Activated T-cell treated with anti-CD3 and anti-CD28 coated beads for 24 hours (primary cell): ENCODE results near the gene EOLA1.
"Not testable (repeated sequence)": the region's sequence is repeated elsewhere in the genome, so short reads cannot be mapped to it uniquely, and the experiment has no call there.

Experiments
- DNase-seq: peaks from one replicate; pipeline ENCODE4 v3.0.0-alpha.2; 2020; ENCODE audit warnings: low read depth

EOLA1 gene

DNA sequence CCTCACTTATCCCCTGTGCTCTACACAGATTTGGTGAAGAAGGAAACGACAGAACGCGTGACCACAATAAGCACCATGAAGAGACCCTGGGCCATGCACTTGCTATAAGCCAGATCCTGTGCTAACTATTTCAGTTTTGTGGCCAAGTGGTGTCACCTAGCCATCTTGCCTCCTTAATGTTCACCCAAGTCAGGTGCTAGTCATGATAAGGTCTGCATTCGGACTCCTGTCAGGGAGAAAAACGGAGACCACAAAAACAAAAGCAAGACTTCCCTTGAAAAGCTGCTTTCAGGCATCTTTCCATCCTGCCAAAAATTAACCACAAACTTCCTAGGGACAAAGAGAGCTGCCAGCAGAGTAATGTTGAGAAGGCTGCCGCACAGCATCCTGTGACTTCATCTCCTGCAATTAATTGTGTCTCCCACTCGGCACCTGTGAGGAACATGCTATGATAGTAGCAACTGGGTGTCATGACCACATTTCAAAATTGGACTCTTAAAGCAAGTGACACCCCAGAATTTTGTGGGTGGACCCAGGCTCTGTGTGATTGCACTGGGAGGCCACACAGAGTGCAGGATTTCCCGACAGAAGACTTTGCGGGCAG lies 26.9 kb upstream of the EOLA1 start:
- no peak for DNase-seq

DNA sequence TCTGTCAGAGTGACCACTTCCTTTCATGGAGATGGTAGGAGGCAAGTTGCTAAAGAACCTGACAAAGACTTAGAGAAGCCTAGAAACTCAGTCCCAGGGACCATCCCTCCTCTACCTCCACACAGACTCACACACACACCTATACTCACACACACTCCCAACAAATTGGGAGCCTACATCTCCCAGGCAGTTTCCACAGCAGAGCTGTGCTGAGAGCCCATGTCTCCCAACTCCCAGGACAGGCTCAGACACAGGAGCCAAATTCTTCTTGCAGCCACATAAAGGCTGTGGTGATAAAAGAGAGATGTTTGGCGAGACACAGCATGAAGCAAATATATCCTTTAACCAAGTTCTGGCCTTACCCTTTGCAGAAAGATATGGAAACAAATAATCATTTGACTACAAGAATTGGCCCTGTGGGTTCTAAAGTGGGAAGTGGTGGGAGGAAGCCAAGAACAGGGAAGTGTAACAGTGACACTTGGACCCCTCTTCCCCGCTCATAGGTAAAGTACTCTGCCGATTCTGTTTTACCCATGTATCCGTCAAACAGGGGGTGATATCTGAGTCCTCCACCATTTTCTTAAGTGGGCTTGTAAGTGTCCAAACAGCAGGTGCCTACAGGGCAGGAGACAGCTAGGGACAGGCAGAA lies 24.7 kb upstream of the EOLA1 start:
- DNase-seq: no peak

DNA sequence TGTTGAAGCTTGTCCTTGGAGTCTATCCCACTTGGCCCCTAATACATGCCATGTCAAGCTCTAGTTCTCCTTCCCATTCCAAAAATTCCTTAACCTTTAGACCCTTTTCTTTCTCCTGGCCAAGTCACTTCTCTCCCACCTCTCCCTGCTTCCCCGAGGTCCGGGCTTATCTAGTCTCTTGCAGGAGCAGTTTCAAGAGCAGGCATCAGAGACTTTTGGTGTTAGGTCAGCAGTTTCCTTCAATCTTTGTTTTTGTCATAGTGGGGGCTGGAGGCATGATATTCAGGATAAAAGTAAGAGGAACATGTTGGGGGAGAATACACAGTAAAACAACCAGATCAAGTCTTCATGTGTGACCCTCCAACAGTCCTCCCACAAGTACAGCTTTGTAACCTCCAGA lies 24.2 kb upstream of the EOLA1 start:
- DNase-seq: no peak

DNA sequence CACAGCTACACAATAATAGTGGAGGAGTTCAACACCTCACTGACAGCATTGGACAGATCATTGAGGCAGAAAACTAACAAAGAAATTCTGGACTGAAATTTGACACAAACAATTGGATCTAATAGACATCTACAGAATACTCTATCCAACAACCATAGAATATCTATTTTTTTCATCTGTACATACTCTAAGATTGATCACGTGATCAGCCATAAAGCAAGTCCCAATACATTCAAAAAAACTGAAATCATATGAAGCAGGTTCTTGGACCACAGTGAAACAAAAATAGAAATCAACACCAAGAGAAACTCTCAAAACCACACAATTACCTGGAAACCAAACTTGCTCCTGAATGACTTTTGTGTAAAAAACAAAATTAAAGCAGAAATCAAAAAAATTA lies 23.5 kb upstream of the EOLA1 start:
- no peak for DNase-seq

DNA sequence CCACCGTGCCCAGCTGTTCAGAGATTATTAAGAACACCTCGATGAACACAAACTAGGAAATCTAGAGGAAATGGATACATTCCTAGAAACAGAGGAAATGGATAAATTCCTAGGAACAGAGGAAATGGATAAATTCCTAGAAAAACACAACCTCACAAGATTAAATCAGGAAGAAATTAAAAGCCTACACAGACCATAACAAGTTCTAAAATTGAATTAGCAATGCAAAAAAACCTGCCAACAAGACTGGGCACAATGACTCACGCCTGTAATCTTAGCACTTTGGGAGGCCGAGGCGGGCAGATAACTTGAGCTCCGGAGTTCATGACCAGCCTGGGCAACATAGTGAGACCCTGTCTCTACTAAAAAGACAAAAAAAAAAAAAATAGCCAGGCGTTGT lies 22.6 kb upstream of the EOLA1 start:
- no peak for DNase-seq

DNA sequence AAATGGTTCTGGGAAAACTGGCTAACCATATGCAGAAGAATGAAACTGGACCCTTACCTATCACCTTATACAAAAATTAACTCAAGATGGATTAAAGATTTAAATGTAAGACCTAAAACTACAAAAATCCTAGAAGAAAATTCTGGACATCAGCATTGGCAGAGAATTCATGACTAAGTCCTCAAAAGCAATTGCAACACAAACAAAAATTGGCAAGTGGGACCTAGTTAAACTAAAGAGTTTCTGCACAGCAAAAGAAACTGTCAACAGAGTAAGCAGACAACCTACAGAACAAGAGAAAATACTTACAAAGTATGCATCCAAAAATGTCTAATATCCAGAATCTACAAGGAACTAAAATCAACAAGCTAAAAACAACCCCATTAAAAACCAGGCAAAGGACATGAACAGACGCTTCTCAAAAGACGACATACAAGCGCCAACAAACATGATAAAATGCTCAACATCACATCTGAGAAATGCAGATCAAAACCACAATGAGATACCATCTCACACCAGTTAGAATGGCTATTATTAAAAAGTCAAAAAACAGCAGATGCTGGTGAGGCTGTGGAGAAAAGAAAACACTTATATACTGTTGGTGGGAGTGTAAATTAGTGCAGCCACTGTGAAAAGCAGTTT lies 20.1 kb upstream of the EOLA1 start:
- DNase-seq: not testable (repeated sequence)

DNA sequence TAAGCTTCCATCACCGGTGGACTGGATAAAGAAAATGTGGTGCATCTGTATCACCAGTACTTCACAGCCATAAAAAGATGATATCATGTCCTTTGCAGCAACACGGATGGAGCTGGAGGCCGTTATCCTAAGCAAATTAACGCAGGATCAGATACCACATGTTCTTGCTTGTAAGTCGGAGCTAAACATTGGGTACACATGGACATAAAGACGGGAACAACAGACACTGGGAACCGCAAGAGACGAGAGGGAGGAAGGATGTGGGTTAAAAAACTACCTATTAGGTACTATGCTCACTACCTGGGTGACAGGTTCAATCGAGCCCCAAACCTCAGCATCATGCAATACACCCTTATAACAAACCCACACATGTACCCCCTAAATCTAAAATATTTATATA lies 19.4 kb upstream of the EOLA1 start:
- DNase-seq: no peak

DNA sequence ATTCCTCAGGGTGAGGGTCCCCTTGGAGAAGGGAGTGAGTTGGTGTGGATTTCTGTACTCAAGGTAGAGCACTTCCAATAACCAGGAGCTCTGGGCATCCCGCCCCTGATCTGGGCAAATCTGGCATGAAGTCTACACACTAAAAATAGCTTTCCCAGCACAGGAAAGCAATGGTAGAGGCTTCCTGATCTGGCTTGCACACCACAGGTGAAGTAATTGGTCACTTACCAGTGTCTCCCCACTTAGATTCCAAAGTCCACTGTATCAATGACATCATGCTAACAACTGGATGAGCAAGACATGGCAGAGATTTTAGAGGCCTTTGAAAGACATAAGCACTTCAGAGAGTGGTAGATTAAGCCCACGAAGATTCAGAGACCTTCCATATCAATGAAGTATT lies 17.9 kb upstream of the EOLA1 start:
- DNase-seq: no peak

DNA sequence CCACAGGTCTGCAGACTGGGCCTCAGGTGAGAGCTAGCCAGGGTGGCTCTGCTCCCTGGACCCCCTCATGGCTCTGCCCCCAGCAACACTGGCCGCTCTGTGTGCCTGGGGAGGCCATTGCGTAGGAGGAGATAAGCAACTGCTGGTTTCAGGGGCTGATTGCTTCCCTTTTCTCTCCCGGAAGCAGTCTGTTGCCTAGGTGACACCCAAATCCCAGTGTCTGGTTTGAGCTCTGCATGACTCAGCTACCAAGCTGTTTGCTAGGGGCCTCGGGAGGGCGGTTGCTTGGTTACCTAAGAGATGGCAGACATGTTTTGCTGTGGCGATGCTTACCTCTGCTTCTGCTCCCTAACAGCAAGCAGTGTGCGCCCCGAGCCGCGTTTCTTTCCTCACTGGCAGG lies 15.4 kb upstream of the EOLA1 start:
- DNase-seq: peak; percentile 45

DNA sequence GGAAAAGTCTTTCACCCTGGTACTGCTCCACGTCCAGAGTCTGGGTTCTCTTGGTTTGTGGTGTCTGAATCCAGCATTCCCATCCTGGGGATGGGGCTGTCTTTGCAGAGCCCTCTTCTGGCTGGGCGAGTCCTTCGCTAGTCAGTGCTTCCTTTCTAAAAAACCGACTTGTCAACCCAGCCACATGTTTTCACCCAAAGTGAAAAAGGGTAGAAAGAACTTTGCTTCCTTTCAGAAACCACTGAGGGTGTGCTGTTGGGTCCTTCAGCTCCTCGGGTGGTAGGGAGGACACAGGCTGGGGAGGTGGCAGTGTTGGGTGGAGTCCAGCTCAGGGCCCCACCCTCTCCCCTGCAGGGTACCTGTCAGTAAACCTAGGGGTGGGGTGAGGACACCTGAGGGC lies 14.9 kb upstream of the EOLA1 start:
- not testable (repeated sequence) for DNase-seq

DNA sequence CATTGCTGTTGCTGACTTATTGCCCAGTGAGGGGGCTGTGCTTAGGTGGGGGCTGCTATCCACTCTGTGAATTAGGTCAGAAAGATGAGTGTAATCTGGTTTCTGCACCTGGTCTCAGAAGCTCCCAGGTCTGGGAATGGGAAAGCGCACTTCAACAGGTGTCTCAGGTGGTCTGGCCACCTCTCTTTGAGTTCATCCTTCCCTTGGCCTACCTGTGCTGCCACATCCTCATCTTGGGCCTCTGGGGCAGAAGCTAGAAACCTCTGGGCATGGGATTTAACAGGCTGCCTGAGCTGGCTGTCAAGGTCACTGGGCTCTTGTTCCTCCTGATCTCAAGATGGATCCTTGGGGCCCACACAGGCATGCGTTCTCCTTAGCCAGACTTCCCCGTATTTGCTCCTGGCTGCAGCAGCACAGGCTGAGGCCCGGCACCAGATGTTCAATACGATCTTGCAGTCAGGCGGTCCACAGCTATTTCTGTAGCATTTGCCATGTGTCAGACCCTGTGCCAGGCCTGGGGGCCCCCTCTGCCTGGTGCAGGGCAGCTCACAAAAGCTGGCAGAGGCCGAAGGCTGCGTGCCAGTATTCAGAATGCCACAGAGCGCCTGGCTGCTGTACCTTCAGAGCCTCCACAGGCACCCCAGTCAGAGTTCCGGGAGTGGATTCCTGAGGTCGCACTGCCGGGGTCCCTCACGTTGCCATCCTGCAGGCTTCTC lies 14.3 kb upstream of the EOLA1 start:
- not testable (repeated sequence) for DNase-seq

DNA sequence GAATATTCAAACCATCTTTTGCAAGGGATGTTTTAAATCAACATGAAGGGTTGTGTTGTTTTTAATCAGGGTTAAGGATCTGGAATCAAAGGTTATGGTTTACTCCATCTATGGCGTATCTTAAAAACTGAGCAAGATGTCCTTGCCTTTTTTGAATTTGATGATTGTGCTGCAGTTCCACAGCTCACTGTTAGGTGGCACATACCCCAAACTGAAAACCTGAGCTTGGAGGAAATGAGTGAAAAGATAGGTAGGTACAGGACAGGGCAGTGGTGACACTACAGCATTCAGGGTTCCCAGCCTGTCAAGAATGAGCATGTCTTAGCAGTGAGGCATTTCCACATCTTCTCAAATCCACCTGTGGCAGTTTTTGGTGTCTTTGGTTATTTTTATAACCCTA lies 13.1 kb upstream of the EOLA1 start:
- no peak for DNase-seq

DNA sequence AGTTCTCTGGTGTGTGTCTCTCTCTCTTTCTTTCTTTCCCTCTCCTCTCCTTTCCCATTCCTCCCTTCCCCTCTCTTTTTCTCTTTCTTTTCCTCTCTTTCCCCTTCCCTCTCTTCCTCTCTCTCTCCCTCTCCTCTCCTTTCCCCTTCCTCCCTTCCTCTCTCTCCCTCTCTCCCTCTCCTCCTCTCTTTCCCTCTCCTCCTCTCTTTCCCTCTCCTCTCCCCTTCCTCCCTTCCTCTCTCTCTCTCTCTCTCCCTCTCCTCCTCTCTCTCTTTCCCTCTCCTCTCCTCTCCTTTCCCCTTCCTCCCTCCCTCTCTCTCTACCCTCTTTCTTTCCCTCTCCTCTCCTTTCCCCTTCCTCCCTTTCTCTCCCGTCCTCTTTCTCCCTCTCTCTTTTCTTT lies 12.4 kb upstream of the EOLA1 start:
- DNase-seq: no peak

DNA sequence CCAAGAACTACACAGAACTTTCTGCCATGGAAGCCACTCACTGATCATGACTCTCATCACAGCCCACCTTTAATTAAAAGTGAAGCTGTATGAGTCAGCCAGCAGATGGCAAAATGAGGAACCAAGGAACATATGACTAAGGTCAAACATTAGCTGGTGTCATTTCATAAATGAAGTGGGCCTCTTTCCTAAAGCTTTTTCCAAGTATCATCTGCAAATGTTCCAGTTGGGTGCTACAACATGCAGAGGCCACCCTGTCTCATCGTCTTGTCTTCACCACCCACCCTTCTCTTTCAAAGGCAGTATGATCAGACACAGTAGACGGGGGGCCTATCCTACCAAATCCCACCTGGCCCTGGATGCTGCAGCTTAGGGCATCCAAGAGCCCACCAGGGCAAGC lies 9.2 kb upstream of the EOLA1 start:
- no peak for DNase-seq

DNA sequence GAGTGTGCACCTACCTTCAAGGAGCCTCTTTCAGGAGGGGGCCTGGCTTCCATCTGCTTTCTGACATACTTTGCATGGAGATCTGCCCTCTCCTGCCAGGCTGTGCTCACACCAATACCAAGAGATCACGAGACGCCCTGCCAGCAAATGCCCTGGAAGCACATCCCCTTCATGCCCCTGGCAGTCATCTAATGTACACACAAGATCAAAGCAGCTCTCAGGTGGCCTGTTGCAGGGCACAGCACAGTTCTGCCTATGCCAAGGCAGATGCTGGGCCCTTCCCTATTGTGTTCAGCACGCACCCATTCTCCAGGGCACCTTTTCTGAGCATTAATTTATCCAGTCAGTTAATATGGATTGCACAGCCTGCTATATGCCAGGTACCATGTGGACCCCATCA lies 7.9 kb upstream of the EOLA1 start:
- DNase-seq: not testable (repeated sequence)

DNA sequence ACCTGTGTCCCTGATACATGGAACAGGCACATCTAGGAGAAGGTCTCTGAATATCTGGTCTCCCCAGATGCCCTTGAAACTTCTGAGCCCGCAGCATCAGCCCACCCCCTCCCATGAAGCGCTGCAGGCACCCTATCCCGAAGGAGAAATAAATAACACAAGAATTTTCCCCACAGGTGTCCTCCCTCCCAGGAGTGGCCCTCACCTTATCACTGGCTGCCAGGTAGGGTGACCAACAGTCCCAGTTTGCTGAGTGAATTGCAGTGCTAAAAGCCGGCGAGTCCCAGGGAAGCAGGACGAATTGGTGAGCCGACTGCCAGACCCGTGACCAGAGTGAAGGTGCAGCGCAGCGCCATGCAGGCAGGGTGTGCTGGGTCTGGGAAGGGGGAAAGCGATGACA lies 6.8 kb upstream of the EOLA1 start:
- DNase-seq: not testable (repeated sequence)

DNA sequence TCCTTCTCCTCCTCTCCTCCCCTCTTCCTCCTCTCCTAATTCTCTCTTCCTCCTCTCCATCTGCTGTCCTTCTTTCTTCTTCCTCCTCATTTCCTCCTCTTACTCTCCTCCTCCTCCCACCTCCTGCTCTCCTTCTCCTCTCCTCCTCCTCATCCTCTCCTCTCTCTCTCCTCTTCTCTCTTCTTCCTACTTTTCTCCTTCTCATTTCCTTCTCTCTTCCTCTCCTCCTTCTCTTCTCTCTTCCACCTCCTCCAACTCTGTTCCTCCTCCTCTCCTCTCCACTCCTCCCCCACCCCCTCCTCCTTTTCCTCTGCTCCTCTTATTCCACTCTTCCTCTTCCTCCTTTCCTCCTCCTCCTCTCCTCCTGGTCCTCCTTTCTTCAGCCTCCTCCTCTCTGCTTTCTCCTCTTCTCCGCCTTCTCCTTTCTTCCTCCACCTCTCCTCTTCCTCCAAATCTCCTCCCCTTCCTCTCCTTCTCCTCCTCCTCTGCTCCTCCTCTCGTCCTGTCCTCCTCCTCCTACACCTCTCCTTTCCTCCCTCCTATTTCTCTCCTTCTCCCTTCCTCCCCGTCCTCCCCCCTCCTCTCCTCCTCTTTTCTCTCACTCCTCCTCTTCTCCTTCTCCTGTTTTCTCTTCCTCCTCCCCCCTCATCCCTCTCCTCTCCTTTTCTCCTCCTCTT lies 5.7 kb upstream of the EOLA1 start:
- not testable (repeated sequence) for DNase-seq

DNA sequence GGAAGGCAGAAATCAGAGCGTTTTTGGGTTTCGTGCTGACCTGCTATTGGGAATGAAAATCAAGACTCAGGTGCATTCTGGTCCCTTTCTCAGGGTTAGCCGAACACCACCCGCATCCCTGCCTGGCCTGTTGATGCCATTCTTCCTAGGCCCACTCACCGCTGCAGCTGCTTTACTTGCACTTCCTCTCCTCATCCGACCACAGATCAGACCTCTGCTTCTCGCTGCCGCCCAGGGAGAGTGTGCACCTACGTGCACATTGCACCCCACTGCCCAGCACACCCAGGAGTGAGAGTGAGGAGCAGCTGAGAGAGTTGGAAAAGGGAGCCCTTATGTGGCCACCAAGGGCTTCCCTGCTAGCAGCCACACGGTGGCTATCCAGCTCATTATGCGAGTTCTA lies 3.3 kb upstream of the EOLA1 start:
- not testable (repeated sequence) for DNase-seq

DNA sequence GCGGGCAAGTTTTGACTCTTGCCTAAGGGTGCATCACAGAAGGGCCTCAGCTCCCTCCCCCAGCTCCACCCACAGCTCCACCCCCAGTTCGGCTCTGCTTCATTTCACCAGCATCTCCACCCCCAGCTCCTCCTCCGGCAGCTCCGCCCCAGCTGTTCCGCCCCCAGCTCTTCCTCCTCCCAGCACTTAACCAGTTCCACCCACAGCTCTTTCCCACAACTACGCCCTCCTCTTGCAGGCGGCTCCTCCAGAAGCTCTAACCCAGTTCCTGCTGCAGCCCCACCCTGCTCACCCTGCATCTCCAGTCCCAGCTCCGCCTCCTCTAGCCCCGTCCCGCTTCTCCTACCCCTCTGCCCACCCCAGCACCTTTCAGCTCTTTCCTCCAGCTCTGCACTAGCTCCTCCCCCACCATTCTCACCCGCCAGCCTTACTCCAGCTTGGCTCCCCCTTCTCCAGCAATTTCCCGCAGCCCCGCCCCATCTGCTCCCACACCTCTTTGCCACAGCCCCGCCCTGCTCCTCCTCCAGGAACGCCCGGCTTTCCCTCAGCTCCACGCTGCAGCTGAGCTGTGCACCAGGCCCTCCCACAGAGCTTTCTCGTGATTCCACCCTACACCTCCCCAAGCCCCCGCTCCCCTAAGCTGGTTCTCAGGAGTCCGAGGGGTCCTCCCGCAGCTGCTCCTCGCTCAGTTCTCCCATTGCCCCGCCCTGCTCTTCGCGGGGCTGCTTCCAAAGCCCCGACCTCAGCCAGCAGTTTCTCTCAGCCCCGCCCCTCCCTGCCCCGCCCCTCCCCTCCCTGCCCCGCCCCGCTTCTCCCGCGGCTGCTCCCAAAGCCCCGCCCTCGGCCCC lies 1.3 kb upstream of the EOLA1 start:
- peak; percentile 72 for DNase-seq

DNA sequence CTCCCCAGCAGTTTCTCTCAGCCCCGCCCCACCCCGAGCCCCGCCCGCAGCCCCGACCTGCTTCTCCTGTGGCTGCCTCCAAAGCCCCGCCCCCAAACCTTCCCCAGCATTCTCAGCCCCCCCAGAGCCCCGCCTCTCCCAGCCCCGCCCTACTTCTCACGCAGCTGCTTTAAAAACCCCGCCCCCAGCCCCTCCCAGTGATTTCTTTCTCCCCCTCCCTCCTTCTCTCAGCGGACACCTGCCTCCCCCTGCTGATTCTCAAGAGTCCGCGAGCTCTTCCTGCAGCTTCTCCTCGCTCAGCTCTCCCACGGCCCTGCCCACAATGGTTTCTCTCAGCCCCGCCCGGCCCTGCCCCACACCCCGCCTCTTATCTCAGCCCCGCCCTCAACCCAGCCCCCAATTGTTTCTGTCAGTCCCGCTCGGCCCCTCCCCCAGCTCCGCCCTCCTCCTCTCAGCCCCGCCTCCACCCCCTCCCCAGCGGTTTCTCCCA lies 636 bp upstream of the EOLA1 start:
- DNase-seq: peak; percentile 78

DNA sequence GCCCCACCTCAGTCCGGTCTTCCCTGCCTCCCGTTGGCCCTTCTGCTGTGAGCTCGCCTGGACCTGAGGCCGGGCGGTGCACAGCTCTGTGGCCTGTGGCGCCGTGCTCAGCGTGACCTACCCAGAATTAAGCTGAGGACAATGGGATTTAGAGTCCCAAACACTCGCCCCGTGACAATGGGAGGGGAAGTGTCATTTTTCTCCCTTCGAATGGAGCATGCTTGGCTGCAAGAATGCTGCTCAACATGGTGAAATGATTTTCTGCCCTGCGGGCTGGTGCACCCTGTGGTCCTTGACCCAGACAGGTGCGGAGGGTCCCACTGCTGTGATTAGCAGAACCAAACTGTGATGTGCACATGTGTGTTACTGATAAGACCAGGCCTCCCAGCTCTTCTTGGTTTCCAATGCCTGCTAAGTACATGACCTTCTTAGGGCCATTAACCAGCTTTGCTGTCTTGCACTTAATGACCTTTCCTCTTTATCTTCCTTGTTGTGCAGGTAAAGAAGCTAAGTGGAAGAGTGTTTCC lies 772 bp downstream of the EOLA1 start:
- no peak for DNase-seq
